Liver (tissue), 9 donors: Measurements from ENCODE around the gene ARID5B. TPM values are rescaled to one million over a fixed set of nuclear protein-coding genes. Genes with fewer than 3 reads are reported as not detected.

ENCODE experiments used
- DNase-seq: peaks from one replicate; pipeline ENCODE4 v3.0.0-alpha.2; 2017; ENCODE audit warnings: low spot score
- H3K27ac ChIP-seq, 2 donors: one replicate each; pipeline ENCODE4 v1.7.0; 2013; ENCODE audit warnings: inconsistent platforms in 2 of 2, low read length in 2 of 2, control low read depth in 1 of 2, low read depth in 1 of 2, mild to moderate bottlenecking in 1 of 2
- H3K27me3 ChIP-seq, 4 donors: one replicate each; pipeline versions ENCODE4 v1.6.1 to v1.7.0; 2013; ENCODE audit warnings: low read length in 3 of 4, inconsistent platforms in 1 of 4, mild to moderate bottlenecking in 1 of 4, moderate library complexity in 1 of 4; ENCODE audit not compliant: control insufficient read depth in 4 of 4, insufficient read depth in 4 of 4
- H3K36me3 ChIP-seq, 4 donors: one replicate each; pipeline versions ENCODE4 v1.6.1 to v1.7.0; 2013; ENCODE audit warnings: low read length in 3 of 4, mild to moderate bottlenecking in 3 of 4, low read depth in 1 of 4, moderate library complexity in 1 of 4; ENCODE audit not compliant: control insufficient read depth in 4 of 4, insufficient read depth in 3 of 4
- H3K4me1 ChIP-seq, 4 donors: one replicate each; pipeline versions ENCODE4 v1.6.1 to v1.7.0; 2013; ENCODE audit warnings: low read length in 3 of 4, mild to moderate bottlenecking in 3 of 4, moderate library complexity in 1 of 4; ENCODE audit not compliant: control insufficient read depth in 4 of 4, insufficient read depth in 4 of 4
- H3K4me3 ChIP-seq, 3 donors: one replicate each; pipeline versions ENCODE4 v1.6.1 to v1.7.0; 2013; ENCODE audit warnings: low read length in 3 of 3, control low read depth in 1 of 3, low read depth in 1 of 3, mild to moderate bottlenecking in 1 of 3
- H3K9ac ChIP-seq, 2 donors: one replicate each; pipeline ENCODE4 v1.7.0; 2013; ENCODE audit warnings: low read length in 2 of 2, mild to moderate bottlenecking in 2 of 2, moderate library complexity in 2 of 2, control low read depth in 1 of 2, low read depth in 1 of 2
- H3K9me3 ChIP-seq, 4 donors: one replicate each; pipeline versions ENCODE4 v1.6.1 to v1.7.0; 2013; ENCODE audit warnings: low read length in 3 of 4; ENCODE audit not compliant: control insufficient read depth in 4 of 4
- EGR1 ChIP-seq, 2 donors: IDR thresholded peaks; 2 replicates each; pipeline ENCODE4 v1.6.1; 2016 to 2018; ENCODE audit warnings: antibody characterized with exemption in 2 of 2, low read depth in 2 of 2
- FOXA1 ChIP-seq: IDR thresholded peaks from 2 replicates; pipeline ENCODE4 v1.6.1; 2016; ENCODE audit warnings: antibody characterized with exemption
- FOXA2 ChIP-seq: IDR thresholded peaks from 2 replicates; pipeline ENCODE4 v1.6.1; 2016; ENCODE audit warnings: antibody characterized with exemption
- HNF4A ChIP-seq, 2 donors: conservative IDR thresholded peaks; 2 replicates each; pipeline ENCODE4 v1.6.1; 2016; ENCODE audit warnings: antibody characterized with exemption in 2 of 2, mild to moderate bottlenecking in 2 of 2
- HNF4G ChIP-seq: IDR thresholded peaks from 2 replicates; pipeline ENCODE4 v1.6.1; 2016; ENCODE audit warnings: antibody characterized with exemption
- JUND ChIP-seq, 2 donors: IDR thresholded peaks; 2 replicates each; pipeline ENCODE4 v1.6.1; 2016; ENCODE audit warnings: antibody characterized with exemption in 2 of 2
- MAX ChIP-seq: IDR thresholded peaks from 2 replicates; pipeline ENCODE4 v1.6.1; 2016; ENCODE audit warnings: antibody characterized with exemption
- REST ChIP-seq: IDR thresholded peaks from 2 replicates; pipeline ENCODE4 v1.6.1; 2016; ENCODE audit warnings: antibody characterized with exemption, mild to moderate bottlenecking
- RXRA ChIP-seq, 2 donors: IDR thresholded peaks; 2 replicates each; pipeline ENCODE4 v1.6.1; 2017 to 2018; ENCODE audit warnings: antibody characterized with exemption in 2 of 2, mild to moderate bottlenecking in 1 of 2
- TAF1 ChIP-seq: conservative IDR thresholded peaks from 2 replicates; pipeline ENCODE4 v1.6.1; 2016; ENCODE audit warnings: antibody characterized with exemption, mild to moderate bottlenecking
- YY1 ChIP-seq: IDR thresholded peaks from 2 replicates; pipeline ENCODE4 v1.6.1; 2016; ENCODE audit warnings: antibody characterized with exemption, mild to moderate bottlenecking
- ZBTB33 ChIP-seq: IDR thresholded peaks from 2 replicates; pipeline ENCODE4 v1.6.1; 2016; ENCODE audit warnings: antibody characterized with exemption
- WGBS: extraction: QIAGEN DNeasy Blood & Tissue Kit; methylation state at CpG from one replicate; pipeline ENCODE4 v1.1.7; 2013; 5-methylcytosine and 5-hydroxymethylcytosine counted together
- polyA plus RNA-seq, 2 donors: library from polyadenylated mRNA; stranded (reverse) in 1 of 2; unstranded in 1 of 2; fragments of 200-250 nt in 1 of 2; fragments of >200 nt in 1 of 2; fragmentation: Nextera tagmentation in 1 of 2; extraction: Ambion mirVana in 1 of 2; gene quantifications; one replicate each; pipeline versions ENCODE4 v1.2.1 to v1.2.3, GENCODE V29; 2013 to 2015
- total RNA-seq, 2 donors: library from RNA; depleted of rRNA; stranded (reverse); fragments of >200 nt; gene quantifications; one replicate each; pipeline ENCODE4 v1.2.3, GENCODE V29; 2014
- donor health status: healthy.
- donor health status: healthy.
- donor health status: healthy.
- donor health status: healthy.
- donor health status: healthy.

ARID5B gene
- total and polyA plus RNA-seq, 4 donors: 1.3 to 6.4 (median 5.2) TPM

- DNase-seq: no peak
- TF ChIP-seq EGR1 (IDR thresholded peaks at IDR 0.05; ENCODE audit: low read depth in 2 of 2): no peak
- Histone ChIP-seq H3K4me3 (no peak overlapping the region), H3K4me1 (peaks cover 0 to 2% (median 0%) of the 10 kb centered on the region in 4 donors), H3K9me3 (no peaks in the 10 kb centered on the region), H3K27me3 (no peaks in the 10 kb centered on the region), H3K36me3 (no peaks in the 10 kb centered on the region), H3K9ac (no peak overlapping the region), H3K27ac (no peak overlapping the region)
- 91% methylated on average over 6 of the region's 6 CpGs for WGBS
Observed at GRCh38 chr10:61882621-61883370, 18.7 kb upstream of the ARID5B start.

DNA sequence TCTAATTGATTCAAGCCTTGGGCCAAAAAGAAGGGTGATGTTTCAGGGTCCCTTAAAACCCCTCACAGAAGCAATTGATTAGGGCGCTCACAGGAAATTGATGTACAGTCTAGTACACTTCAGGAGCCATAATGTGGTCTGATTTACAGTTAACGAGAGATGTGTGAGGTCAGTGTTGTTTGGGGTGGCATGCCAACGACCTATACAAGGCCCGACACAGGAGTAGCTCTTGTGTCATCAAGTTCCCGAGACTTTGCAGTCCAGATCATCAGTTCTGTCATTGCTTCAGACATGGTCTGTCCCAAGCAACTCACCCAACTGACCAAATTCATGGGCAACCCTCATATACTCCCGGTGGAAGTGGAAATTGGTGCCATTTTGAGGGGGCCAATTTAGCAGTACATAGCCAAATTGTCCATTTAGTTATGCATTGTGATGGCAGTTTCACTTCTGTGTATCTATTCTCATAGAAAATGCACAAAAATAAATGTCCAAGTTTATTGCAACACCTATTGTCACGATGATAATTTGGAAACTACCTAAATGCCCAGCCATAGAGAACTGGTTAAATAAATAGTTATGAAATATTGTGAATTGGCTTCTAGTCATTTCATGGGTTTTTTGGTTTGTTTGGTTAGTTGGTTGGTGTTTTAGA is 18.0 kb upstream of the ARID5B start:
- no peak overlapping the region for H3K27ac ChIP-seq
- H3K4me3 ChIP-seq: no peak overlapping the region
- 88% methylated on average over 7 of the region's 7 CpGs for WGBS
- no peak overlapping the region for H3K9ac ChIP-seq
- H3K4me1 ChIP-seq: peaks cover 0 to 2% (median 0%) of the 10 kb centered on the region in 4 donors
- H3K9me3 ChIP-seq: no peaks in the 10 kb centered on the region
- TF ChIP-seq RXRA (IDR thresholded peaks at IDR 0.05) (no peak), REST (no peak), TAF1 (no peak), YY1 (no peak), HNF4A (conservative IDR thresholded peaks at IDR 0.05) (no peak), JUND (IDR thresholded peaks at IDR 0.05) (no peak), FOXA2 (no peak), HNF4G (no peak), EGR1 (IDR thresholded peaks at IDR 0.05; ENCODE audit: low read depth in 2 of 2) (no peak), MAX (no peak), ZBTB33 (no peak), FOXA1 (no peak)
- DNase-seq: no peak
- H3K27me3 ChIP-seq: no peaks in the 10 kb centered on the region
- no peaks in the 10 kb centered on the region for H3K36me3 ChIP-seq
